Measurements from ENCODE around the gene FHOD3.
"Not testable (repeated sequence)": the region's sequence is repeated elsewhere in the genome, so short reads cannot be mapped to it uniquely, and the experiment has no call there.

Gene FHOD3

GRCh38 chr18:36348331-36348730, 50.8 kb downstream of the FHOD3 start:
- DNase-seq (ENCODE audit: low read depth in 2 of 3, low spot score in 2 of 3) = no peak

GRCh38 chr18:36348971-36349417, 51.5 kb downstream of the FHOD3 start:
- DNase-seq (ENCODE audit: low read depth in 2 of 3, low spot score in 2 of 3) = no peak

- DNase-seq (ENCODE audit: low read depth in 2 of 3, low spot score in 2 of 3) = no peak
Observed at GRCh38 chr18:36349552-36349951, 52.0 kb downstream of the FHOD3 start.

GRCh38 chr18:36350251-36350651, 52.7 kb downstream of the FHOD3 start:
- no peak for DNase-seq (ENCODE audit: low read depth in 2 of 3, low spot score in 2 of 3)

GRCh38 chr18:36350839-36351469, 53.4 kb downstream of the FHOD3 start:
- no peak for DNase-seq (ENCODE audit: low read depth in 2 of 3, low spot score in 2 of 3)

- no peak for DNase-seq (ENCODE audit: low read depth in 2 of 3, low spot score in 2 of 3)
Observed at GRCh38 chr18:36352384-36352783, 54.9 kb downstream of the FHOD3 start.

- no peak for DNase-seq (ENCODE audit: low read depth in 2 of 3, low spot score in 2 of 3)
Observed at GRCh38 chr18:36354989-36355388, 57.5 kb downstream of the FHOD3 start.

GRCh38 chr18:36355511-36355910, 58.0 kb downstream of the FHOD3 start:
- no peak for DNase-seq (ENCODE audit: low read depth in 2 of 3, low spot score in 2 of 3)

- not testable (repeated sequence) for DNase-seq (ENCODE audit: low read depth in 2 of 3, low spot score in 2 of 3)
Observed at GRCh38 chr18:36356741-36357140, 59.2 kb downstream of the FHOD3 start.

GRCh38 chr18:36358141-36358540, 60.6 kb downstream of the FHOD3 start:
- DNase-seq (ENCODE audit: low read depth in 2 of 3, low spot score in 2 of 3) = no peak

- DNase-seq (ENCODE audit: low read depth in 2 of 3, low spot score in 2 of 3) = no peak
Observed at GRCh38 chr18:36360256-36360909, 62.9 kb downstream of the FHOD3 start.

- no peak for DNase-seq (ENCODE audit: low read depth in 2 of 3, low spot score in 2 of 3)
Observed at GRCh38 chr18:36364911-36365624, 67.6 kb downstream of the FHOD3 start.

GRCh38 chr18:36365836-36366775, 68.6 kb downstream of the FHOD3 start:
- DNase-seq (ENCODE audit: low read depth in 2 of 3, low spot score in 2 of 3) = no peak

- no peak for DNase-seq (ENCODE audit: low read depth in 2 of 3, low spot score in 2 of 3)
Observed at GRCh38 chr18:36366994-36367839, 69.7 kb downstream of the FHOD3 start.

- DNase-seq (ENCODE audit: low read depth in 2 of 3, low spot score in 2 of 3) = no peak
Observed at GRCh38 chr18:36368889-36369288, 71.4 kb downstream of the FHOD3 start.

- no peak for DNase-seq (ENCODE audit: low read depth in 2 of 3, low spot score in 2 of 3)
Observed at GRCh38 chr18:36372903-36373311, 75.4 kb downstream of the FHOD3 start.

GRCh38 chr18:36374262-36374661, 76.7 kb downstream of the FHOD3 start:
- no peak for DNase-seq (ENCODE audit: low read depth in 2 of 3, low spot score in 2 of 3)

- DNase-seq (ENCODE audit: low read depth in 2 of 3, low spot score in 2 of 3) = no peak
Observed at GRCh38 chr18:36375118-36375517, 77.6 kb downstream of the FHOD3 start.

GRCh38 chr18:36376361-36376760, 78.8 kb downstream of the FHOD3 start:
- DNase-seq (ENCODE audit: low read depth in 2 of 3, low spot score in 2 of 3) = no peak

- DNase-seq (ENCODE audit: low read depth in 2 of 3, low spot score in 2 of 3) = no peak
Observed at GRCh38 chr18:36377626-36378025, 80.1 kb downstream of the FHOD3 start.
